Germinal center (tissue), 1 donor: Measurements from ENCODE around the gene PCDHGB3.
A peak's percentile ranks its signal among the peaks of the same experiment; 100 is the strongest.
"Not testable (repeated sequence)": the region's sequence is repeated elsewhere in the genome, so short reads cannot be mapped to it uniquely, and the experiment has no call there.

Experiments used
- DNase-seq: peaks from one replicate; pipeline ENCODE4 v3.0.0; 2012; ENCODE audit warnings: mixed read lengths, low spot score

The PCDHGB3 gene

GRCh38 chr5:141359790-141360426 is 10.1 kb upstream of the PCDHGB3 start, which contains the start of gene PCDHGB2:
TSS of gene PCDHGB2 (plus strand) at chr5:141359994. CDS start at chr5:141360136, 142 bp downstream.
- DNase-seq, result peak; percentile 70

- no peak for DNase-seq
Observed at GRCh38 chr5:141360685-141361084, 9.4 kb upstream of the PCDHGB3 start.

- DNase-seq, result peak; percentile 27
Observed at GRCh38 chr5:141362719-141363118, 7.3 kb upstream of the PCDHGB3 start.

GRCh38 chr5:141363952-141364660 is 5.9 kb upstream of the PCDHGB3 start, which contains the start of gene PCDHGA5:
TSS of gene PCDHGA5 (plus strand) at chr5:141364162. CDS start at chr5:141364331, 169 bp downstream.
- DNase-seq, result no peak

GRCh38 chr5:141366016-141366896 is 3.8 kb upstream of the PCDHGB3 start:
- no peak for DNase-seq

- DNase-seq, result no peak
Observed at GRCh38 chr5:141371572-141372475, 1.8 kb downstream of the PCDHGB3 start.

- no peak for DNase-seq
Observed at GRCh38 chr5:141373673-141374317, 3.8 kb downstream of the PCDHGB3 start, which contains the start of gene PCDHGA6. TSS of gene PCDHGA6 (plus strand) at chr5:141373891. CDS start at chr5:141374084, 193 bp downstream.

GRCh38 chr5:141374627-141375026 is 4.6 kb downstream of the PCDHGB3 start:
- DNase-seq, result no peak

GRCh38 chr5:141375444-141376155 is 5.6 kb downstream of the PCDHGB3 start:
- not testable (repeated sequence) for DNase-seq

- DNase-seq, result peak; percentile 24
Observed at GRCh38 chr5:141382469-141383294, 12.6 kb downstream of the PCDHGB3 start, which contains the start of gene PCDHGA7. TSS of gene PCDHGA7 (plus strand) at chr5:141382742. CDS start at chr5:141382900, 158 bp downstream.

- DNase-seq, result no peak
Observed at GRCh38 chr5:141383345-141383744, 13.3 kb downstream of the PCDHGB3 start.

GRCh38 chr5:141384471-141385267 is 14.6 kb downstream of the PCDHGB3 start:
- no peak for DNase-seq

GRCh38 chr5:141387557-141388311 is 17.7 kb downstream of the PCDHGB3 start, which contains the start of gene PCDHGB4:
TSS of gene PCDHGB4 (plus strand) at chr5:141387698. CDS start at chr5:141387885, 187 bp downstream.
- not testable (repeated sequence) for DNase-seq

GRCh38 chr5:141388661-141389060 is 18.6 kb downstream of the PCDHGB3 start:
- no peak for DNase-seq

- DNase-seq, result no peak
Observed at GRCh38 chr5:141389153-141390042, 19.4 kb downstream of the PCDHGB3 start.
